ENCODE results near the gene FBXO33. TPM values are rescaled to one million over a fixed set of nuclear protein-coding genes. Genes with fewer than 3 reads are reported as not detected.

Gene FBXO33
- total RNA-seq, 4 donors from 2014 or later: 12.6 to 25.2 (median 16.4) TPM

DNA sequence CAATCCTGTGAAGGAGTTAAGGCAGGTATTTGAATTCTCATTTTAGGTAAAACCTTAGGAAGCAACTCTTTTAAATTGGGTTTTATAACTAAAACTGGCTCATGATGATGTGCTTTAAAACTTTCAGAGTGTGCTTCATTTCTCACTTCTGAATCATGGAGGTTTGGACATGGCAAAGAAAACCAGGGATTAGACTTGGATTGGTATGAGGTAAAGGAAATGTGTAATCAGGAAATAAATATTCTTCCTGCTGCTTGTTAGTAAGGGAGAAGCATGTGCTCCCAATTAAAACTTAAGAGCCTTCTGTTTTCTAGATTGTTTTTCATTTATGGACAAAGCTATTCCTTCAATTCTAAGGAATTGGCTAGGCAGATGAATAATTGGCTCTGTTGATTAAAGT is 57.4 kb downstream of the FBXO33 start:
- DNase-seq (ENCODE audit: low spot score): no peak
- TF ChIP-seq, protein P1, sequence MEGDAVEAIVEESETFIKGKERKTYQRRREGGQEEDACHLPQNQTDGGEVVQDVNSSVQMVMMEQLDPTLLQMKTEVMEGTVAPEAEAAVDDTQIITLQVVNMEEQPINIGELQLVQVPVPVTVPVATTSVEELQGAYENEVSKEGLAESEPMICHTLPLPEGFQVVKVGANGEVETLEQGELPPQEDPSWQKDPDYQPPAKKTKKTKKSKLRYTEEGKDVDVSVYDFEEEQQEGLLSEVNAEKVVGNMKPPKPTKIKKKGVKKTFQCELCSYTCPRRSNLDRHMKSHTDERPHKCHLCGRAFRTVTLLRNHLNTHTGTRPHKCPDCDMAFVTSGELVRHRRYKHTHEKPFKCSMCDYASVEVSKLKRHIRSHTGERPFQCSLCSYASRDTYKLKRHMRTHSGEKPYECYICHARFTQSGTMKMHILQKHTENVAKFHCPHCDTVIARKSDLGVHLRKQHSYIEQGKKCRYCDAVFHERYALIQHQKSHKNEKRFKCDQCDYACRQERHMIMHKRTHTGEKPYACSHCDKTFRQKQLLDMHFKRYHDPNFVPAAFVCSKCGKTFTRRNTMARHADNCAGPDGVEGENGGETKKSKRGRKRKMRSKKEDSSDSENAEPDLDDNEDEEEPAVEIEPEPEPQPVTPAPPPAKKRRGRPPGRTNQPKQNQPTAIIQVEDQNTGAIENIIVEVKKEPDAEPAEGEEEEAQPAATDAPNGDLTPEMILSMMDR (IDR thresholded peaks at IDR 0.05): no peak
- ATAC-seq (ENCODE audit: low FRiP score): no peak

DNA sequence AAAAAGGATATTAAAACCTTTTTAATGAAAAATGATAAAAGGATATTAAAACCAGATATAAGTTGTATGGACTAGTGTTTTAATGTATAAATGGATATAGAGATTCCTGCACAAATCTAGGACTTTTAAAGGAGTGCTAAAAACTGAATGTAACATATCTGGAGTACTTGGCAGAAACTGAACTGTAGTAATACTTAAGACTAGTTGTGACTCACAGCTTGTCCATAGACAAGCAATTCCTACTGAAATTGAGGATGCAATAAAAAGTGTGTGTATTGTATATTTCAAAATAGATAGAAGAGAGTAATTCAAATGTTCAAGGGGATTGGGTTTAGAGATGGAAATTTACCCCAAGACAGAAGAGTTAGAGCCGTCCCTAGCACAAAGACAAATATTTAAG is 59.6 kb downstream of the FBXO33 start:
- DNase-seq (ENCODE audit: low spot score) (no peak), ATAC-seq (ENCODE audit: low FRiP score) (no peak)
- TF ChIP-seq, protein P1 (IDR thresholded peaks at IDR 0.05): no peak

DNA sequence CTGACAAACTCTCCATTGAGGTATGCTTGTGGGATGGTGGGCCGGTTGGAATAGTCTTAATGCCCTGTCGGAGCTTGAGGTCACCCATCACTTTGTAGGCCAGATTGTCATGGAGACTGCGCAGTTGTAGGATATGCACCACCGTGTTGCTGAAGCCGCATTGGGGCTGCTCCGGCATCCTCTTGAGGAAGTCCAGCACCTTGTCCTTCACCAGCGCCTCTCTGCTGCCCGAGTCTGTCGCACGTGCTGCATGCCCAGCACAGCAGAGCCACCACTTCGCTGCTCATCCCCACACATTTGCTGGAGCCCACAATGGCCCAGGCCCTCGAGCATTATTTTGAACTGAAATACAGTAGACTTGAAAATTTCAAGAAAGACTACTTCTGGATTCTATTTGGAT is 61.8 kb downstream of the FBXO33 start:
- TF ChIP-seq, protein P1 (IDR thresholded peaks at IDR 0.05): no peak
- ATAC-seq (ENCODE audit: low FRiP score) (no peak), DNase-seq (ENCODE audit: low spot score) (no peak)

DNA sequence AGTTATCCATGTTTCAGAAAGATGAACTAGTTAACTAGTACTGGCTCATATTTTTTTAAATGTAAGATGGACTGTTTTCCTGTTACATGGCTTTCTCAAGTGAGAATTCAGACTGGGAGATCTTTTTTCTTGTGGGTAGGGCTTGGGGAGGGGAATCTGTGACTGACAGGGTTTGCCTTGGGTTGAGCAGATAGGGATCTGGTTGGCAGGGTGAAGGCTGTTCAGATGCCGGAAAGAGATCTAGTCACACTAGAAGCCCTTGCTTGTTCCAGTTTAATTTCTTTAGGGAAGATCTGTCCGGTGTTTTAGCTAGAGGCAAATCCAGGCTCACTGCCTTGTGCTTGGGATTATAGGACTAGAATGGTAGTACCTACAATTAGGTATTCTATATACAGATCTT is 63.2 kb downstream of the FBXO33 start:
- DNase-seq (ENCODE audit: low spot score): no peak
- ATAC-seq (ENCODE audit: low FRiP score): no peak
- TF ChIP-seq, protein P1 (IDR thresholded peaks at IDR 0.05): no peak

DNA sequence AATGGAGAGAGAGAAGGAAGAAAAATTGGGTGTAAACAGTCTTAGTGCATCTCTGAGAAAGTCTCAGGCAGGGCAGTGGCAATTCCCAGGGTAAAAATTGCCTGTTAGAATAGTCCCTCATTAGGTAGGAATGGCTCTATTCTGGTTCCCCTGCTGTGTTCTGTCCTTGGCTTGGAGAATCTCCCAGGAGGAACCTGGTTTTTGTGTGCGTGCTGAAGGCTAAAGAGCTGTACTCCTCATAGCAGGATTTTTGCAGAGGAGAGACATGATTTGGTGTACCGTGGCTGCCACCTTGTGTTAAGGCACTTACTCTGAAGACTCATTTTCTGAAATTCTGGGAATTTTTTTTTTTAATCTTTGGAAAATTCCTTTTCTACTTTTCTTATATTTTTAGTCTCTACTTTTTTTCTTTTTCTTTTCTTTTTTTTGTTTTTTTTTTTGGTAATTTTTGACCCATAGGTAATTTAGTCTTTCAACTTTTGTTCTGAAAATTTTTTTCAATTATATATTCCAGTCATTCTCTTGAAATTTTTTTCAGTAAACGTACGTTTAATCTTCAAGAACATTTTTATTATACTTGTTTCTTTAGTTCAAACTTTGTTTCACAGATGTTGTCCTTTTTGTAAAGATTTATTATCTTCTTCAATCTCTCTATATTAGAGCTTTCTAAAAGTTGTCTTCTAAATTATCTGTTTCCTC is 63.8 kb downstream of the FBXO33 start:
- TF ChIP-seq, protein P1 (IDR thresholded peaks at IDR 0.05): no peak
- DNase-seq (ENCODE audit: low spot score): no peak
- ATAC-seq (ENCODE audit: low FRiP score): no peak

DNA sequence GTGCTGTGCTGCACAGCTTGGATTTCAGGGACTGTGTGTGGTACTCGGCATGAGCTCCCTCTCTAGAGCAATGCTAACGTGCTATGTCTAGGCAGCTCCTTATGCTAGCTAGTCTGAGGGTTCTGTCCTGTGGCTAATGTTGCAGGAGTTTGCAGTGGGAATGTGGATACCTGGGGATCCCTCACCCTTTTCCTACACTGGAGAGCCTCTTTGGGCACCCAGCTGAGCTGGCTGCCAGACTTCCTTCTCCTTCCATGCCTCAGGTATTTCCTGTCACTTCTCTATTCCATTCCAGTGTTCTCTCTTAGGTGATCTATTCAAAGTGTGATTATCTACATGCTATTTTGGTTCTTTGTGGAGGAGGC is 64.9 kb downstream of the FBXO33 start:
- TF ChIP-seq, protein P1 (IDR thresholded peaks at IDR 0.05): no peak
- ATAC-seq (ENCODE audit: low FRiP score) (no peak), DNase-seq (ENCODE audit: low spot score) (no peak)

Data from omental fat pad (tissue), 4 donors.